Measurements from ENCODE around the gene MEIS1.

The MEIS1 gene

GRCh38 chr2:66545258-66545657, 110.3 kb downstream of the MEIS1 start:
- DNase-seq (ENCODE audit: low spot score), result no peak
- no peak for TF ChIP-seq CTCF (conservative IDR thresholded peaks at IDR 0.05; ENCODE audit: low read depth)
- CTCF ChIA-PET, result interaction anchor here (0.6 kb wide), 1 partner anchor 112 kb away, joined by 3 read pairs; no protein-coding TSS in a partner anchor
- no peak overlapping the region for H3K27ac ChIP-seq
- POLR2A ChIA-PET (ENCODE audit: low non-redundant PET), result no interaction called here

GRCh38 chr2:66547118-66547517, 112.2 kb downstream of the MEIS1 start:
- CTCF ChIA-PET, result interaction anchor here (0.6 kb wide), 1 partner anchor 34 kb away, joined by 3 read pairs; no protein-coding TSS in a partner anchor
- TF ChIP-seq CTCF (conservative IDR thresholded peaks at IDR 0.05; ENCODE audit: low read depth), result no peak
- no peak overlapping the region for H3K27ac ChIP-seq
- POLR2A ChIA-PET (ENCODE audit: low non-redundant PET), result no interaction called here
- no peak for DNase-seq (ENCODE audit: low spot score)

- POLR2A ChIA-PET (ENCODE audit: low non-redundant PET), result no interaction called here
- no peak overlapping the region for H3K27ac ChIP-seq
- no peak for TF ChIP-seq CTCF (conservative IDR thresholded peaks at IDR 0.05; ENCODE audit: low read depth)
- no peak for DNase-seq (ENCODE audit: low spot score)
- CTCF ChIA-PET, result interaction anchor here (0.7 kb wide), 1 partner anchor 672 kb away, joined by 3 read pairs; no protein-coding TSS in a partner anchor
Measured at GRCh38 chr2:66547887-66548286, 113.0 kb downstream of the MEIS1 start.

GRCh38 chr2:66548422-66548821, 113.5 kb downstream of the MEIS1 start:
- ChIA-PET CTCF (no interaction called here), POLR2A (ENCODE audit: low non-redundant PET) (no interaction called here)
- no peak for TF ChIP-seq CTCF (conservative IDR thresholded peaks at IDR 0.05; ENCODE audit: low read depth)
- no peak for DNase-seq (ENCODE audit: low spot score)
- H3K27ac ChIP-seq, result no peak overlapping the region

- ChIA-PET CTCF (no interaction called here), POLR2A (ENCODE audit: low non-redundant PET) (no interaction called here)
- peak overlapping the region; percentile 54 for H3K27ac ChIP-seq
- no peak for TF ChIP-seq CTCF (conservative IDR thresholded peaks at IDR 0.05; ENCODE audit: low read depth)
- DNase-seq (ENCODE audit: low spot score), result peak; percentile 37
Measured at GRCh38 chr2:66550826-66551225, 115.9 kb downstream of the MEIS1 start.

GRCh38 chr2:66553370-66553769, 118.4 kb downstream of the MEIS1 start:
- CTCF ChIA-PET, result interaction anchor here (1.1 kb wide), 1 partner anchor 11 kb away, joined by 3 read pairs; no protein-coding TSS in a partner anchor
- no peak for DNase-seq (ENCODE audit: low spot score)
- no peak overlapping the region for H3K27ac ChIP-seq
- TF ChIP-seq CTCF (conservative IDR thresholded peaks at IDR 0.05; ENCODE audit: low read depth), result no peak
- POLR2A ChIA-PET (ENCODE audit: low non-redundant PET), result no interaction called here

GRCh38 chr2:66555091-66555490, 120.2 kb downstream of the MEIS1 start:
- no peak overlapping the region for H3K27ac ChIP-seq
- POLR2A ChIA-PET (ENCODE audit: low non-redundant PET), result no interaction called here
- DNase-seq (ENCODE audit: low spot score), result no peak
- CTCF ChIA-PET, result no interaction called here
- TF ChIP-seq CTCF (conservative IDR thresholded peaks at IDR 0.05; ENCODE audit: low read depth), result no peak

All from RWPE1 (cell line).